ENCODE data around the gene TMEM26. TPM values are rescaled to one million over a fixed set of nuclear protein-coding genes. Genes with fewer than 3 reads are reported as not detected.

TMEM26 gene
- total and polyA plus RNA-seq, 2 of the 8 experiments (the other 6 are each of a cell fraction or from before 2014, with no cell fraction given), result 1.6 to 2.8 TPM

DNA sequence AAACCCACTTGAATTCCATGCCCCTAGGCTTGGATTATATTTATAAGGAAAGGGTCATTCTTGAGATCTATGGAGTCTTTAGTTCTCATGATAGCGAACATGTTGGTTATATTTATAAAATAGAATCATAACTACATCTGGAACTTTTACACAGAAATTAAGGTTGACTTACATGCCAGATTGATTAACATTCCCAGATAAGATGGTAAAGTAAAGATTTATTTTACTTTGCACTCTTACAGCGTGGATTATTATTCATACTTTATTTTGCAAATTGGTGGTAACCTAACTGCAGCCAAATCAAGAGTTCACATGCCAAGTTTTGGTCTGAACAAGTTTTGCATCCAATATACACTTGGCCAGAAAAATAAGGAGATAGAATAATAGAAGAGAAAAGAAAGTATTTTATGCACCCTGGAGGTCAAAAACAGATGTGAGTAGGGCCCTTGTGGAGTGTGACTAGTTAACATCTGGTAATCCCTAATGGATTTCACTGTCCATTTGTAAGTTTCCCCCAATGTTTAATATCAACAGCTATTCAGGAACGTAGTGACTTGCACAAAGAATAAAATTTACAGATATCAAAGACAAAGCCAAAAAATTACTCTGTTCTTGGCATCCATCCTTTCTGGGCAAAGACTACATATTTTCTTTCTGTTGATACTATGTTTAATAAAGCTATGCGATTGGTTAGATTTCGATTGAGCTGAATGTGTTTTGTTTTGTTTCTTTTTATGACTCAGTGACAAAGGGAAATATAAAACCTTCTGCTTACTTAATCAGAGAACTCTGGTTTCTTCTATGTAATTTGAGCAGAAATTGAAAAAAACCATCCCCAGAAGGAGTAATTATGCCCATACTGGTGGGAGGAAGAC is 10.1 kb upstream of the TMEM26 start:
- Histone ChIP-seq H2BK15ac (ENCODE audit: low read length) (no peak overlapping the region), H2BK12ac (ENCODE audit: low read depth, low read length) (no peak overlapping the region), H3K4me3 (ENCODE audit: extremely low read depth in 1 of 4, insufficient read depth in 2 of 4, low read depth in 3 of 4, low read length in 4 of 4) (no peak overlapping the region), H3K9ac (replicated peaks in 1 of 4; ENCODE audit: extremely low read depth in 1 of 4, low read depth in 3 of 4, low read length in 3 of 4) (no peak overlapping the region), H3K79me1 (ENCODE audit: low read depth, low read length) (no peaks in the 10 kb centered on the region), H3K14ac (ENCODE audit: insufficient read length) (no peak overlapping the region), H3K9me3 (ENCODE audit: insufficient read depth in 2 of 2, low read depth in 1 of 2, low read length in 1 of 2) (no peaks in the 10 kb centered on the region), H2BK5ac (ENCODE audit: low read depth, low read length) (no peak overlapping the region), H3K4me1 (replicated peaks in 1 of 4; ENCODE audit: control insufficient read depth in 3 of 4, insufficient read depth in 4 of 4, low read length in 3 of 4) (no peaks in the 10 kb centered on the region), H2AFZ (ENCODE audit: low read length) (no peak overlapping the region), H3K4me2 (ENCODE audit: insufficient read depth in 1 of 2, low read depth in 2 of 2, low read length in 2 of 2) (no peak overlapping the region), H3K4ac (replicated peaks; ENCODE audit: insufficient read length, low read depth, low read length) (no peak overlapping the region), H4K20me1 (replicated peaks in 1 of 2; ENCODE audit: control insufficient read depth in 1 of 2, insufficient read depth in 2 of 2, low read length in 2 of 2) (no peaks in the 10 kb centered on the region), H2BK20ac (ENCODE audit: low read length) (no peak overlapping the region), H3K23ac (ENCODE audit: insufficient read length) (no peak overlapping the region), H3K18ac (ENCODE audit: extremely low read depth, low read length) (no peak overlapping the region), H2AK5ac (ENCODE audit: low read depth, low read length) (no peak overlapping the region), H3K27me3 (replicated peaks in 1 of 4; ENCODE audit: control insufficient read depth in 3 of 4, extremely low read depth in 1 of 4, insufficient read depth in 3 of 4, low read length in 3 of 4) (no peaks in the 10 kb centered on the region), H4K91ac (replicated peaks; ENCODE audit: insufficient read length, low read length) (no peak overlapping the region), H2BK120ac (replicated peaks; ENCODE audit: low read depth, low read length) (no peak overlapping the region), H3K23me2 (ENCODE audit: low read depth, low read length) (no peaks in the 10 kb centered on the region), H3K56ac (replicated peaks; ENCODE audit: insufficient read length, low read depth, low read length) (no peak overlapping the region), H3K27ac (ENCODE audit: low read depth, low read length) (no peak overlapping the region), H3K36me3 (ENCODE audit: control insufficient read depth in 2 of 4, insufficient read depth in 4 of 4, low read length in 3 of 4) (no peaks in the 10 kb centered on the region), H4K8ac (ENCODE audit: extremely low read depth, insufficient read depth, low read length) (no peak overlapping the region), H4K5ac (ENCODE audit: insufficient read length, low read depth, low read length) (no peak overlapping the region), H3K79me2 (ENCODE audit: control insufficient read depth in 1 of 2, insufficient read depth in 2 of 2, low read length in 2 of 2) (no peaks in the 10 kb centered on the region)
- FAIRE-seq (no peak), DNase-seq (ENCODE audit: low read depth in 1 of 2, low spot score in 2 of 2) (no peak)
- ChIA-PET CTCF (ENCODE audit: partially characterized antibody) (interaction anchor here (0.5 kb wide), 1 partner anchor 914 kb away, joined by 3 read pairs; no protein-coding TSS in a partner anchor), POLR2A (ENCODE audit: partially characterized antibody) (no interaction called here)
- WGBS, 2 experiments (ENCODE audit: extremely low coverage in 1 of 2, insufficient coverage in 1 of 2, insufficient read length in 1 of 2, insufficient replicate concordance in 2 of 2, low coverage in 1 of 2, low lambda C conversion rate in 2 of 2, missing lambda C conversion rate in 1 of 2), result 93% methylated on average over 5 of the region's 5 CpGs; no CpG with 5 or more reads in 1 of the 2 experiments
- TF ChIP-seq KDM1A (IDR thresholded peaks at IDR 0.05; ENCODE audit: borderline replicate concordance, low read length), result no peak
- TF ChIP-seq EGR1 (IDR thresholded peaks at IDR 0.05; ENCODE audit: borderline replicate concordance, low read depth, low read length), result no peak
- no peak for TF ChIP-seq KDM4A (IDR thresholded peaks at IDR 0.05; ENCODE audit: low read depth, low read length, severe bottlenecking)
- TF ChIP-seq, protein P1, sequence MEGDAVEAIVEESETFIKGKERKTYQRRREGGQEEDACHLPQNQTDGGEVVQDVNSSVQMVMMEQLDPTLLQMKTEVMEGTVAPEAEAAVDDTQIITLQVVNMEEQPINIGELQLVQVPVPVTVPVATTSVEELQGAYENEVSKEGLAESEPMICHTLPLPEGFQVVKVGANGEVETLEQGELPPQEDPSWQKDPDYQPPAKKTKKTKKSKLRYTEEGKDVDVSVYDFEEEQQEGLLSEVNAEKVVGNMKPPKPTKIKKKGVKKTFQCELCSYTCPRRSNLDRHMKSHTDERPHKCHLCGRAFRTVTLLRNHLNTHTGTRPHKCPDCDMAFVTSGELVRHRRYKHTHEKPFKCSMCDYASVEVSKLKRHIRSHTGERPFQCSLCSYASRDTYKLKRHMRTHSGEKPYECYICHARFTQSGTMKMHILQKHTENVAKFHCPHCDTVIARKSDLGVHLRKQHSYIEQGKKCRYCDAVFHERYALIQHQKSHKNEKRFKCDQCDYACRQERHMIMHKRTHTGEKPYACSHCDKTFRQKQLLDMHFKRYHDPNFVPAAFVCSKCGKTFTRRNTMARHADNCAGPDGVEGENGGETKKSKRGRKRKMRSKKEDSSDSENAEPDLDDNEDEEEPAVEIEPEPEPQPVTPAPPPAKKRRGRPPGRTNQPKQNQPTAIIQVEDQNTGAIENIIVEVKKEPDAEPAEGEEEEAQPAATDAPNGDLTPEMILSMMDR (IDR thresholded peaks at IDR 0.05; ENCODE audit: control extremely low read depth in 1 of 3, insufficient read depth in 1 of 3, low read depth in 1 of 3, low read length in 3 of 3), result no peak
- no peak for TF ChIP-seq NRF1 (IDR thresholded peaks at IDR 0.05; ENCODE audit: low read depth, low read length)
- TF ChIP-seq TCF12 (IDR thresholded peaks at IDR 0.05; ENCODE audit: low read depth, low read length), result no peak
- TF ChIP-seq RBBP5 (IDR thresholded peaks at IDR 0.05; ENCODE audit: borderline replicate concordance, low read depth, low read length), result no peak
- TF ChIP-seq EP300 (IDR thresholded peaks at IDR 0.05; ENCODE audit: borderline replicate concordance in 1 of 2, low read depth in 2 of 2, low read length in 2 of 2), result no peak
- TF ChIP-seq PHF8 (conservative IDR thresholded peaks at IDR 0.05; ENCODE audit: low read depth, low read length), result no peak
